K562 (cell line): Measurements from ENCODE around the gene MAP3K20.

Experiments used
- CHD7 ChIP-seq: fragments of 200-600 bp; sonication (generic); IDR thresholded peaks from one replicate; pipeline ENCODE4 v1.6.1; 2012; ENCODE audit warnings: mild to moderate bottlenecking, low read depth, low read length, inconsistent platforms
- DACH1 ChIP-seq: fragments of 450-650 bp; IDR thresholded peaks from 2 replicates; pipeline ENCODE4 v1.6.1; 2018; ENCODE audit not compliant: partially characterized antibody
- E2F6 ChIP-seq, 2 experiments: IDR thresholded peaks; 2 replicates each; pipeline ENCODE4 v1.6.1; 2011; ENCODE audit warnings: borderline replicate concordance in 1 of 2, control low read depth in 1 of 2, low read depth in 1 of 2, low read length in 1 of 2, mild to moderate bottlenecking in 1 of 2, mixed read lengths in 1 of 2, moderate library complexity in 1 of 2; ENCODE audit not compliant: insufficient read depth in 1 of 2, insufficient read length in 1 of 2, poor library complexity in 1 of 2, severe bottlenecking in 1 of 2; ENCODE audit errors: extremely low read depth in 1 of 2
- MTF1 ChIP-seq: fragments of 250-450 bp; sonication (Bioruptor Pico); IDR thresholded peaks from 2 replicates; pipeline ENCODE4 v1.9.0; 2021; ENCODE audit warnings: moderate library complexity, mild to moderate bottlenecking, inconsistent platforms, borderline replicate concordance
- PHF20 ChIP-seq: fragments of 450-650 bp; IDR thresholded peaks from 2 replicates; pipeline ENCODE4 v1.6.1; 2018; ENCODE audit not compliant: partially characterized antibody
- PHF21A ChIP-seq: fragments of 450-650 bp; IDR thresholded peaks from 2 replicates; pipeline ENCODE4 v1.6.1; 2017; ENCODE audit warnings: low read depth, borderline replicate concordance
- PKNOX1 ChIP-seq: fragments of 450-650 bp; IDR thresholded peaks from 2 replicates; pipeline ENCODE4 v1.6.1; 2016
- POLR2A ChIP-seq: fragments of 450-650 bp; conservative IDR thresholded peaks from 2 replicates; pipeline ENCODE4 v1.6.1; 2016
- ZNF764 ChIP-seq: fragments of 250-450 bp; sonication (Bioruptor Pico); IDR thresholded peaks from 2 replicates; pipeline ENCODE4 v1.4.0; 2020; ENCODE audit warnings: low read depth, mild to moderate bottlenecking, moderate library complexity

- no peak for TF ChIP-seq POLR2A
- no peak for TF ChIP-seq PHF21A
- no peak for TF ChIP-seq ZNF764
- peak; percentile 66; the same call in 1 of the 2 replicates for TF ChIP-seq PKNOX1
- no peak for TF ChIP-seq DACH1
- TF ChIP-seq MTF1, result no peak
- TF ChIP-seq PHF20, result no peak
- TF ChIP-seq CHD7, result no peak
- no peak for TF ChIP-seq E2F6 (IDR thresholded peaks at IDR 0.05; ENCODE audit: borderline replicate concordance in 1 of 2, extremely low read depth in 1 of 2, insufficient read depth in 1 of 2, insufficient read length in 1 of 2, low read depth in 1 of 2, low read length in 1 of 2, poor library complexity in 1 of 2, severe bottlenecking in 1 of 2)
Observed at GRCh38 chr2:173051463-173052215, 24.0 kb upstream of the MAP3K20 start.
